Suppressor macrophage treated with lipopolysaccharide for 4 hours (primary cell): ENCODE data around the gene LYRM9.
"Not testable (repeated sequence)": the region's sequence is repeated elsewhere in the genome, so short reads cannot be mapped to it uniquely, and the experiment has no call there.

Experiments used
- DNase-seq: peaks from one replicate; pipeline ENCODE4 v3.0.0-alpha.2; 2020

Gene LYRM9

GRCh38 chr17:27905447-27906225 lies 12.5 kb upstream of the LYRM9 start:
- DNase-seq = no peak

GRCh38 chr17:27904534-27905446 lies 11.6 kb upstream of the LYRM9 start:
- no peak for DNase-seq

- DNase-seq = no peak
These were observed 10.9 kb upstream of the LYRM9 start for GRCh38 chr17:27904114-27904513.

- DNase-seq = no peak
These were observed 6.4 kb upstream of the LYRM9 start for GRCh38 chr17:27899525-27899924.

GRCh38 chr17:27898096-27898495 lies 4.9 kb upstream of the LYRM9 start:
- DNase-seq = no peak

GRCh38 chr17:27896701-27897100 lies 3.5 kb upstream of the LYRM9 start:
- DNase-seq = no peak

DNA sequence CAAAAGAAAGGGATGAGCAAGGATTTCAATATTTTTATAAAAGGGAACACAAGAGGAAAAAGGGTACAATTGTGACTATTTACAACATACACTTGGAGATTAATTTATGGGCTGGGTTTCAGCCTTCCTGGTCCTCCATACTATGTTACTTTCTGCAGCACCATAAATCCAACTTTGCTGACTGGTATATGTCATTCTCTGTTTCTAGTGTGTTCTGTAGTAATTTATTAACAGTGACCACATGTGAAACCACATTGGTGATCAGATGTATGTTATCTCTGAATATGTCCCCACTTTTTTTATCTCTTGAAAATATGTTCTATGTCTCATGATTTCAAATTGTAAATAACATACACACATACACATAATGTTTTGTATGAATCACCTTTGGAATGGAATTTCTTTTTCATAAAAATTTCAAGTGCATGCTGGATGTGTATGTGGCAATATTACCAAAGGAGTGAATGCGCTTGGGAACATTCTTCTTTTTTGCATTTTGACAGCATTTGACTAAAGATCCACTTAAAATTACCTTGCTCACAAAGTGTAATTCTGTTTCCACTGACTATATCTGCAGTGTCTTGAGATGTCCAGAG lies 2.9 kb upstream of the LYRM9 start:
- no peak for DNase-seq

DNA sequence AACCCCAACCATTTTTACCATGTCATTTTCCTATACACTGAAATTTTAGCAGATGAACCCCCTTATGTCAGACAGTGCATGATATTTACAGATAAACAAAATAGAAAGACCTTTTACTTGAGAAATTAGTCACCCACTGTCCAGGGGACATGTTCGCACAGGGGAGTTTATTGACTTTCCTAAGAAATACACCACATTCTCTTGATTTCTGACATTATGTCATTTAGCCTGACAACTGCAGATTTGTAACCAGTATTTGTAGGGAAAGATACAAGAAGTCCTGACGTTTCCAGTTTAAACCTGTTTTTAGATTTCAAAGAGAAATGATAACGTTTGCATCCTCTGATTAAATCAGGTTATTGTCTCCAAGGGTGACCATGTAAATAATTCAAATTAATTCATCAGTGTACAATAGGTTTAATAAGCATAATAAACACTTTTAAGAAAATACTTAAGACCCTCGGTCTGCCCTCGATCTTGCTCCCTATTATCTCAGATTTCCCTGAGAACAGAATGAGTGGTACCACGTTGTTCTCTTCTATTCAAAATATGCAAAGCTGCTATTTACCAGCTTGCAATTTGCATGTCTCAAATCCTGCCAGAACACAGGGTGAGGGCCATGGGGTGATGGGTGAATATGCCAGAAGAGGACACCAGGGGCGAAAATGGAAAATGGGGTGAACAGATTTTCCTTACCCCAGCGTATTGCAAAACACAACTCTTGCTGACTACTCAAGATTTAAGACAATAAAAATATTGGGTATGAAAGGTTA lies 2.1 kb upstream of the LYRM9 start:
- no peak for DNase-seq

DNA sequence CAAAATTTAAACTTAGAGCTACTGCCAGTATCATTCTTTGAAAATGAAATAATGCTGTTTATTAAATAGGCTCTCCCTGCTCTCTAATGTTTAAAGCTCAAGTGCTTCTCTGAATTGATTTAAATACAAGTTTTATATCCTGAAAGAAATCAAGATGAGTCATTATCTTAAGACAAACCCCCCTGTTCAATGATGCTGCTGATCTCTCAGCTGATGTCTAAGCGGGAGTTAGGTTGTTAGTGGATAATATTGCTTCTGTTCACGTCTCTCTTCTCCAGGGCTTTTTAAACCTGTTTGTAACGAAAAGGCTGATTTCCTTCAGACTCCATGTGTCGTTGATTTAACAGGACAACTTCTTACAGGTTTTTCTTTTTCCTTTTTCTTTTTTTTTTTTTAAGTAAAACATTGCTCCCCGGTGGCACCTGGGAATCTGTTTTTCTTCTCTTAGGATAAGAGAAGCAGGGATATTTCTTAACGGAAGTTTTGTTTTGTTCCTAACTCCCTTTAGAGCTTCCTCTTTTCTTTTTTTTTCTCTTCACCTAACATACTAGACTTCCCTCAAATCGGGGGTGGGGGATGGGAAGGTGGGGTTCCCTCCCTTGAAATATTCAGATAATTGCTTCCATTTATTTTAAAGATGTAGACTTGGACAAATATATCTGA lies 807 bp upstream of the LYRM9 start:
- DNase-seq = peak; percentile 19

DNA sequence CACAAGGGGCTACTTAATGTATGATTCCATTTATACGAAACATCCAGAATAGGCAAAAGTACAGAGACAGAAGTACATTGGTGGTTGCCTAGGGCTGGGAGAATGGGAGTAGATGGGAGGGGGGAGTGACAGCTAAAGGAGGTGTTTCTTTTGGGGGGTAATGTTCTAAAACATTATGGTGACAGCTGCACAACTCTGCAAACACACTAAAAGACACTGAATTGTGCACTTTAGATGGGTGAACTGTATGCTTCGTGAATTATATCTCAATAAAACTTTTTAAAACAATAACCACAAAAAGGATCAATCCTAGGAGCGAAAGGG lies 661 bp downstream of the LYRM9 start:
- no peak for DNase-seq

GRCh38 chr17:27891841-27892240 lies 1.3 kb downstream of the LYRM9 start:
- DNase-seq = no peak

DNA sequence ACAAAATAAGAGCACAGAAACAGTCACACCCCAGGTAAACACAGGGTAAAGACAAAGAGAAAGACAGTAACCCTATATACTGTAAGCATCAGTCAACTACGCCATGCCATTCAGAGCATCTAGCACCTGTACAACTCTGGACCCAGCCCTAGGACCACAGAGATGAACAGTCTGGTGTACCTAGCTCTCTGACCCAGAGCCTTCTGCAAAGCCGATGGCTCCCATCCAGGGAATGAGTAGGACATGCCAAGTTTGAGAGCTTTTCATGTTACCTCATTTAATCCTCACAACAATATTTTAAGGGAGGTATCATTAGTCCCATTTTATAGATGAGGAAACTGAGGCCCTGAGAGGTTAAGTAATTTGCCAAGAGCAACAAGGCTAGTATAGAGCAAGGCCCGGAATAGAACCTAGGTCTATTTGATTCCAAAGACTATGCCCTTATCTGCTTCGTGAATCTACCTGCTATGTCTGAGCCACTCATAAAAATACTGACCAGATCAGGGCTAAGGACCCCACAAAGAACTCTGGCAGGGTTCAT lies 3.4 kb downstream of the LYRM9 start:
- DNase-seq = no peak

DNA sequence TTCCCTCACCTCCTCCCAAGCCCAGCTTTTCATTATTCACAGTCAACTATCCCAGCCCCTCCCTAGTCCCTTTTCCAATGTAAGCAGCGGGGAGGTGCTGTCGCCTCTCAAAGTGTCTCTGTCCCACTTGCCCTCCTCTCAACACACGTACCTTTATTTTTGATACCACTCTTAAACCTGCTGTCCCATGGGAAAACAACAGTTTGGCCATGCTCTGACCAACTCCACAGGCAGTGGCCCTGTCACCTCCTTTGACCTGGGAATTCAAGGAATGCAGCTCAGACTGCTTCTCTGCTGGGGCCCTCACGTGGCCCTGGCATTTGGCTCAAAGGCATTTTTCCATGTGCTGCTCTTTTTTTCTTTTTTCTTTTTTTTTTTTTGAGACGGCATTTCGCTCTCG lies 4.2 kb downstream of the LYRM9 start:
- DNase-seq = no peak

DNA sequence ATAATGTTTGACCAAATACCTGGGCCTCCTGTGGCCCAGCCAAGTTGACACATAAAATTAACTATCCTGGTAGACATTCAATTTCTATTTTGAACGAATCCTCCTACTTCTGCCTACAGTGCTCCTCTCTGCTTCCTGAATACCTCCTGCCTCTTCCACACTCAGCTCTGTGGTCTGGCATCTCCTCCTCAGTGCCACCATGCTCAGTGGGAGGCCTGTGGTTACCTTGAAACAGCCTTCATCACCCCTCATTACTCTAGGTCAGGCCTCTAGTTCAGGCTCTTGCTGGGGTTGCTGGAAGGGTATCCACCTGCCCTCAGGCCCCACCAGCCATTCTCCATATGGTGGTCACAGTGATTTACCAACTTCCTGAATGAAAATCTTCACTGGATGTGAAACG lies 5.1 kb downstream of the LYRM9 start:
- no peak for DNase-seq

DNA sequence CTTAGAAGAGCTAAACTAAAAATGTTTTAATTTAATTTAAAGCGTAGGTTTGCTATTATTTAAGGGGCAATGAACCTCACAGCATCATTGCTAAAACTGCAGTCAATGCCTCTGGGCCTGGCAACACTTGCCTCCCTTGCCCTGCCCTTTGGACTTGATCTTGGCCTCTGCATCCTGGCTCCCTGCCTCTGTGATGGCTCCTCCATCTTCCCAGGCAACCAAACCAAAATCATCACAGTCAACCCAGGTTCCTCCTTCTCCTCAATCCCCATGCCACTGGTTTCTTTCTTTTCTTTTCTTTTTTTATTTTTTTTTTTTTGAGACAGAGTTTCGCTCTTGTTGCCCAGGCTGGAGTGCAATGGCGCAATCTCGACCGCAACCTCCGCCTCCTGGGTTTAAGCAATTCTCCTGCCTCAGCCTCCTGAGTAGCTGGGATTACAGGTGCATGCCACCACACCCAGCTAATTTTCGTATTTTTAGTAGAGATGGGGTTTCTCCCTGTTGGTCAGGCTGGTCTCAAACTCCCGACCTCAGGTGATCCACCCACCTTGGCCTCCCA lies 6.7 kb downstream of the LYRM9 start:
- not testable (repeated sequence) for DNase-seq

DNA sequence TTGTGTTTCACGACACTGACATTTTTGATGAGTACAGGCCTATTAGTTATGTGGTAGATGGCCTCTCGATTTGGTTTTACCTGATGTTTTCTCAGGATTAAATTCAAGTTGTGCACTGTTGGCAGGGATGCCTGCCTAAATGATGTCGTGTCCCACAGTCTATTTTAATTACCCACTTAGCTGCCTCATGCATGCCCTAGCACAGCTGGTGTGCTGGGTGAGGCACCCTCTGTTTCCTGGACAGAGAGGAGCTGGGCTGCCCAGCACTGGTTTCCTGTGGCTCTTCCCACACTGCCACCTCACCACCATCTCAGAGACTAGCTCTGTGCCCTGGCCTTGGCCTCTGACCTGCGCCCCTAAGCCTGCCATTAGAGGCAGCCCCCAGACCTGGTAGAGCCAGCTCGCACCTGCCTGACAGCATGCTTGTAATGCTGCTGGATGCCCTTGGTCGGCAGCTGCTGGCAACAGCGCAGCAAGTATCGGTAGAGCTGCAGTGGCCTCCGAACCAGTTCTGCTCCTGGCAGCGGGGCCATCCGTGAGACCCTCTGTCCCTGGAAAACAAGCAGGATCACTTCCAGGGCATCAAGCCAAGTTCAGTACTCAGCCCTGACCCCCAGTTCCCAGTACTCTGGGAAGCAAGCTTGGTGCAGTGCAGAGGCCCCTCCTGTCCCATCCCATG lies 10.9 kb downstream of the LYRM9 start:
- DNase-seq = no peak

- DNase-seq = peak; percentile 79
These were observed 13.1 kb downstream of the LYRM9 start for GRCh38 chr17:27879987-27880608.

DNA sequence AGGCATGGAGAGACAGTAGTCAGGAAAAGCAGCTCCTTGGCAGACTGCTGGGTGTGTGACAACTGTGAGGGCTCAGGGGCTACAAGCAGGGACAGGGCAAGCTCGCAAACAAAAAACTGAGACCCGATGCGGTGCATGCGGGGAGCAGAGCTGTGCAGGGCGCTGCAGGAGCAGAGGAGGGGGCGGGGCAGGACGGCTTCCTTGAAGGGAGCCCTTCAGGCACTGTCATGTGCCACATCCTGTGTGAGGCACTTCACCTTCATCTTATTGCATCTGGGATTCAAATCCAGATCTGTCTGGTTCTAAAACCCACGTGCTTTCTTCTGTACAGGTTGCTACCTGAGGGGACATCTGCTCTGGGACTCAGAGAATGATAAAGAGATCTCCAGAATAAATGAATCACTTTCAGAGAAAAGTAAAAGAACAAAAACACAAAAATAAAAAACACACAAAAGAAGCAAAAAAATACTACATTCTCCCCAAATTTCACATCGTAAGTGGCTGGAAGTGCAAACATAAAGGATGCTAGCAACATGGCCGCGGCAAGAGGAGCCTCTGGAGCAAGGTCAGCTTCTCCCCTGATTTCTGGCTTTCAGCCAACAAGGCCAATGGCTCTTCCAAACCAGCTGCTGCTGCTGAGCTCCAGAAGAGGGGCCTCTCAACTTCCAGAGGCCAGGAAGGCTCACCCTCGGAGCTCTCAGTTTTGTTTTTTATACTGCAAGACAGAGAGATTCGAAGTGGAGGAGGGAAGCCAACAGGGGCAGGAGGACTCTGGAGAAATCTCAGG lies 14.2 kb downstream of the LYRM9 start:
- no peak for DNase-seq

DNA sequence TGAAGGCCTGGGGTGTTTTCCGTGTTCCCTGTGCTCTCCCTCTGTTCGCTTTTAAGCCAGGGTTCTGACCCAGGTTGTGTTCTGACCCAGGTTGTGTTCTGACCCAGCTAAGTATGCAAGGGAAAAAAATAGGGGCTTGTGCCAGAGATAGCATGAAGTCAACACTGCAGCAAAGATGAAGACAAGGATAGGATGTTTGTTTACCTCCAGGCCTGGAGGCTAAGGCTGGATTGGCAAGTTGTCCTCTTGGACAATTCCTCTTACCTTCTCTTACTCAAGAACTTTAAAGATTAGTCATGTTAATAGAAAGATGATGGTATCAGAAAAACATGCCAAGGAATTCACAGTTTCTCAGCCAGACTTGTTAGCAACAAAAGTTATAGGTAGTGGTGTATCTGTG lies 19.4 kb downstream of the LYRM9 start:
- no peak for DNase-seq

- no peak for DNase-seq
These were observed 20.0 kb downstream of the LYRM9 start for GRCh38 chr17:27873211-27873610.
